Measurements from ENCODE around the gene UBE2H.

UBE2H gene

GRCh38 chr7:129884495-129884894, 68.3 kb downstream of the UBE2H start:
- TF ChIP-seq, protein P1, sequence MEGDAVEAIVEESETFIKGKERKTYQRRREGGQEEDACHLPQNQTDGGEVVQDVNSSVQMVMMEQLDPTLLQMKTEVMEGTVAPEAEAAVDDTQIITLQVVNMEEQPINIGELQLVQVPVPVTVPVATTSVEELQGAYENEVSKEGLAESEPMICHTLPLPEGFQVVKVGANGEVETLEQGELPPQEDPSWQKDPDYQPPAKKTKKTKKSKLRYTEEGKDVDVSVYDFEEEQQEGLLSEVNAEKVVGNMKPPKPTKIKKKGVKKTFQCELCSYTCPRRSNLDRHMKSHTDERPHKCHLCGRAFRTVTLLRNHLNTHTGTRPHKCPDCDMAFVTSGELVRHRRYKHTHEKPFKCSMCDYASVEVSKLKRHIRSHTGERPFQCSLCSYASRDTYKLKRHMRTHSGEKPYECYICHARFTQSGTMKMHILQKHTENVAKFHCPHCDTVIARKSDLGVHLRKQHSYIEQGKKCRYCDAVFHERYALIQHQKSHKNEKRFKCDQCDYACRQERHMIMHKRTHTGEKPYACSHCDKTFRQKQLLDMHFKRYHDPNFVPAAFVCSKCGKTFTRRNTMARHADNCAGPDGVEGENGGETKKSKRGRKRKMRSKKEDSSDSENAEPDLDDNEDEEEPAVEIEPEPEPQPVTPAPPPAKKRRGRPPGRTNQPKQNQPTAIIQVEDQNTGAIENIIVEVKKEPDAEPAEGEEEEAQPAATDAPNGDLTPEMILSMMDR (IDR thresholded peaks at IDR 0.05; ENCODE audit: extremely low read depth, missing control alignments) = no peak
- DNase-seq (ENCODE audit: low spot score) = no peak

DNA sequence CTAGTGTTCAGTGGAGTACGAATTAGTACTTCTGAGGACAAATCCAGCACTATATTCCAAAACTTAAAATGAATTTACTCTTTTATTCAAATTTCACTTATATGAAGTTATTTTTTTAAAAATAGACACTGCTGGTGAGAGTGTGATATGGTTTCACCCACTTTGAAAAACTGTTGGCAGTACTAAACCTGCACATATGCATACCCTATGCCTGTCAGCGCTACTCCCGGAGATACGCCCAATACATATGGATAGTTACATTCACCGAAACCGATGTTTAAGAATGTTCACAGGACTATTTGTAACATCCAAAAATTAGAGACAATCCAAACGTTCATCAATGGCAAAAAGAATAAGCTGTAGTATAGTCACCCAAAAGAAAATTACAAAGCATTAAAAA, 69.6 kb downstream of the UBE2H start:
- no peak for DNase-seq (ENCODE audit: low spot score)
- TF ChIP-seq, protein P1 (IDR thresholded peaks at IDR 0.05; ENCODE audit: extremely low read depth, missing control alignments) = no peak

DNA sequence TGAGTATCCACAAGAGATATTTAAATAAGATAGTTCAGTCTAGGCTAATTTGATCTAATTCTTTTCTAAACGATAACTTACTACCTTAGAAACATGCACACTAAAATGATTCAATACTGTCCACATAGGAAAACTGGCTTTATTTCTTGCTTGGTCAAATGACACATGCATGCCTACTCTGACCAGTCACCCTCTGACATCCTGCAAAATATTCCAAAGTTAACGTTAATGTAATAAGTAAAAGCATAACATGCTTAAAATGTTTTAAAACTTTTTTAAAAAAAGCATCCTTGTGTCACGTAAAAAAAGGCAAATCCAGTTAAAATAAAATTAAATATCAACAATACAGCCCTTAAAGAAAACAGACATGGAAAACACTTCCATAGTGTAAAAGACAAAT, 70.2 kb downstream of the UBE2H start:
- no peak for DNase-seq (ENCODE audit: low spot score)
- TF ChIP-seq, protein P1 (IDR thresholded peaks at IDR 0.05; ENCODE audit: extremely low read depth, missing control alignments) = no peak

GRCh38 chr7:129877146-129877792, 75.5 kb downstream of the UBE2H start:
- TF ChIP-seq, protein P1 (IDR thresholded peaks at IDR 0.05; ENCODE audit: extremely low read depth, missing control alignments) = no peak
- no peak for DNase-seq (ENCODE audit: low spot score)

- no peak for DNase-seq (ENCODE audit: low spot score)
- TF ChIP-seq, protein P1 (IDR thresholded peaks at IDR 0.05; ENCODE audit: extremely low read depth, missing control alignments) = no peak
Measured at GRCh38 chr7:129875745-129876411, 76.9 kb downstream of the UBE2H start.

DNA sequence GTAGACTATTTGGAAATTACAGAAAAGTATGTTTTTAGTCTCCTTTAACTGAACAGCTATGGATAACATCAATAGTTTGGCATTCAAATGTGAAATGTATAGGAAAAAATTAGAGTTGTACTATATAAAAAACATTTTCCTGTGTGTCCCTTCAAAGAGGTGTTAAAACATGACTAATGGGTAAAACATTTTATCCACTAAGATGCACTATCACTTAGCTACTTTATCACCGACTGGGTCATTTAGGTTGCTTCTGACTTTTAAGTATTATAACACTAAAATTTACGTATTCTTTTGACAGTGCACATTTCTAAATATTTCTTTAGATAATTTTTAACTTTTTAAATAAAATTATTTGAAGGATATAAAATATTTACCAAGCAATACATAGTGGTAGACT, 77.6 kb downstream of the UBE2H start:
- TF ChIP-seq, protein P1 (IDR thresholded peaks at IDR 0.05; ENCODE audit: extremely low read depth, missing control alignments) = no peak

DNA sequence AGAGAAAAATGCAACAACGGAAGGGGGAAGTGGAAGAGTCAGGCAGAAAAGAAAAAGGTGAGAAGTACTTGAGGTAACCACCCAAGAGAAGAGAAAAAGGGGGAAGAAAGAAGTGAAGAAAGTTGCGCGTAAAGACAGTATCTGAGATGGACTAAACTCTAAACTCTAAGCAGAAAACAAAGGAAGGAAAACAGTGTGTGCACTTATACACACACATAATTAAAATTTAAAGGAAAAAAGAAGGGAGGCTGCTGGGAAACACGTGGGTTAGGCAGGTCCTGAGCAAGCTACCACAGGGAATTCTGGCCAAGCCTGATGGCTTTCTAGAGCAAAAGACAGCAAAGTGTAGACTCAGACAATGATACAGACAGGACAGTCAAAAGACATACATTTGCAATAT, 78.0 kb downstream of the UBE2H start:
- no peak for DNase-seq (ENCODE audit: low spot score)
- TF ChIP-seq, protein P1 (IDR thresholded peaks at IDR 0.05; ENCODE audit: extremely low read depth, missing control alignments) = no peak

More for the DNA sequence above, 77.6 kb downstream of the UBE2H start:
- no peak for DNase-seq (ENCODE audit: low spot score)

Measured in GM20000 (cell line).